HepG2 (cell line): ENCODE data around the gene MYORG. TPM values are rescaled to one million over a fixed set of nuclear protein-coding genes. Genes with fewer than 3 reads are reported as not detected.

Experiments used
- FOSL2 ChIP-seq: sonication (generic); formaldehyde crosslinking; IDR thresholded peaks from 2 replicates; pipeline ENCODE4 v1.4.0; 2020; ENCODE audit warnings: missing genetic modification reagents
- GLI4 ChIP-seq: sonication (generic); formaldehyde crosslinking; IDR thresholded peaks from 2 replicates; pipeline ENCODE4 v1.5.1; 2020; ENCODE audit warnings: missing genetic modification reagents, mild to moderate bottlenecking, moderate library complexity, borderline replicate concordance
- IKZF4 ChIP-seq: sonication (generic); formaldehyde crosslinking; IDR thresholded peaks from 2 replicates; pipeline ENCODE4 v1.5.1; 2020; ENCODE audit warnings: borderline replicate concordance, mild to moderate bottlenecking, low read depth, missing genetic modification reagents; ENCODE audit errors: not compliant biosample characterization
- JDP2 ChIP-seq: sonication (generic); formaldehyde crosslinking; IDR thresholded peaks from 2 replicates; pipeline ENCODE4 v1.8.1; 2022; ENCODE audit warnings: missing genetic modification reagents, borderline replicate concordance
- KDM5A ChIP-seq: fragments of 200-600 bp; sonication (generic); IDR thresholded peaks from 2 replicates; pipeline ENCODE4 v1.7.0; 2018; ENCODE audit warnings: antibody characterized with exemption, mild to moderate bottlenecking, low read length, borderline replicate concordance
- MIER3 ChIP-seq: IDR thresholded peaks from 2 replicates; pipeline ENCODE4 v1.6.1; 2016; ENCODE audit warnings: missing compliant biosample characterization, borderline replicate concordance
- REL ChIP-seq: sonication (generic); formaldehyde crosslinking; conservative IDR thresholded peaks from 2 replicates; pipeline ENCODE4 v1.8.0; 2022; ENCODE audit warnings: mild to moderate bottlenecking, missing genetic modification reagents, moderate library complexity
- SALL1 ChIP-seq: sonication (generic); formaldehyde crosslinking; IDR thresholded peaks from 2 replicates; pipeline ENCODE4 v1.8.0; 2022; ENCODE audit warnings: mild to moderate bottlenecking, missing genetic modification reagents
- SKI ChIP-seq: fragments of 450-650 bp; IDR thresholded peaks from one replicate; pipeline ENCODE4 v1.6.1; 2018; ENCODE audit warnings: mild to moderate bottlenecking; ENCODE audit not compliant: partially characterized antibody
- SMAD1 ChIP-seq: sonication (generic); formaldehyde crosslinking; IDR thresholded peaks from 2 replicates; pipeline ENCODE4 v1.4.0; 2020; ENCODE audit warnings: missing genetic modification reagents, low read depth, mild to moderate bottlenecking, borderline replicate concordance
- SOX13 ChIP-seq, 3 experiments: fragments of 450-650 bp in 1 of 3; sonication (generic) in 1 of 3; formaldehyde crosslinking in 1 of 3; IDR thresholded peaks in 2 of 3; conservative IDR thresholded peaks in 1 of 3; 2 replicates each; pipeline versions ENCODE4 v1.5.0 to v1.6.1; 2016 to 2020; ENCODE audit warnings: antibody characterized with exemption in 1 of 3, mild to moderate bottlenecking in 1 of 3, missing compliant biosample characterization in 1 of 3, missing genetic modification reagents in 1 of 3, moderate library complexity in 1 of 3
- U2AF2 ChIP-seq: fragments of 200-400 bp; formaldehyde crosslinking; IDR thresholded peaks from 2 replicates; pipeline ENCODE4 v1.6.1; 2017; ENCODE audit warnings: low read depth, mild to moderate bottlenecking, low read length
- ZBTB20 ChIP-seq: sonication (generic); formaldehyde crosslinking; IDR thresholded peaks from 2 replicates; pipeline ENCODE4 v1.8.1; 2023; ENCODE audit warnings: missing genetic modification reagents, low read depth, mild to moderate bottlenecking, borderline replicate concordance
- ZMAT3 ChIP-seq: sonication (generic); formaldehyde crosslinking; conservative IDR thresholded peaks from 2 replicates; pipeline ENCODE4 v1.7.0; 2021; ENCODE audit warnings: missing genetic modification reagents
- ZNF563 ChIP-seq: sonication (generic); formaldehyde crosslinking; IDR thresholded peaks from 2 replicates; pipeline ENCODE4 v1.8.0; 2022; ENCODE audit warnings: mild to moderate bottlenecking, moderate library complexity, missing genetic modification reagents
- ZNF713 ChIP-seq: sonication (generic); formaldehyde crosslinking; IDR thresholded peaks from 2 replicates; pipeline ENCODE4 v1.4.0; 2020; ENCODE audit warnings: mild to moderate bottlenecking, missing genetic modification reagents
- polyA plus RNA-seq, 8 experiments: library from polyadenylated mRNA; depleted of rRNA in 3 of 8; stranded (reverse) in 7 of 8; unstranded in 1 of 8; fragments of >200 nt; fragmentation: Illumina TruSeq in 4 of 8; extraction: Trizol in 4 of 8; gene quantifications; 2 replicates each; pipeline versions ENCODE4 v1.2.1 to v1.2.3, GENCODE V29; 2011 to 2016; ENCODE audit warnings: low read depth in 4 of 8, missing spikeins in 1 of 8, mixed read lengths in 1 of 8; ENCODE audit not compliant: insufficient read depth in 1 of 8
- total RNA-seq, 5 experiments: library from RNA; depleted of rRNA; stranded (reverse); fragments of >200 nt; fragmentation: Illumina TruSeq; extraction: Trizol; gene quantifications; 2 replicates each; pipeline ENCODE4 v1.2.3, GENCODE V29; 2016; ENCODE audit warnings: low read depth in 1 of 5
- TF ChIP-seq, protein P1 (sequence below): sonication (generic); formaldehyde crosslinking; IDR thresholded peaks from 2 replicates; pipeline ENCODE4 v1.4.0; 2020; ENCODE audit warnings: missing genetic modification reagents
- TF ChIP-seq, protein P2 (sequence below): sonication (generic); formaldehyde crosslinking; IDR thresholded peaks from 2 replicates; pipeline ENCODE4 v1.4.0; 2020; ENCODE audit warnings: mild to moderate bottlenecking, missing genetic modification reagents
- TF ChIP-seq, protein P3 (sequence below): sonication (generic); formaldehyde crosslinking; IDR thresholded peaks from 2 replicates; pipeline ENCODE4 v1.8.0; 2022; ENCODE audit warnings: mild to moderate bottlenecking, missing genetic modification reagents, borderline replicate concordance
- TF ChIP-seq, protein P4 (sequence below): sonication (generic); formaldehyde crosslinking; IDR thresholded peaks from 2 replicates; pipeline ENCODE4 v1.4.0; 2020; ENCODE audit warnings: low read depth, mild to moderate bottlenecking, missing genetic modification reagents

The MYORG gene
- total and polyA plus RNA-seq, 2 of the 13 experiments (the other 11 are each of a cell fraction or from before 2014, with no cell fraction given): 11.1 to 22.4 TPM

DNA sequence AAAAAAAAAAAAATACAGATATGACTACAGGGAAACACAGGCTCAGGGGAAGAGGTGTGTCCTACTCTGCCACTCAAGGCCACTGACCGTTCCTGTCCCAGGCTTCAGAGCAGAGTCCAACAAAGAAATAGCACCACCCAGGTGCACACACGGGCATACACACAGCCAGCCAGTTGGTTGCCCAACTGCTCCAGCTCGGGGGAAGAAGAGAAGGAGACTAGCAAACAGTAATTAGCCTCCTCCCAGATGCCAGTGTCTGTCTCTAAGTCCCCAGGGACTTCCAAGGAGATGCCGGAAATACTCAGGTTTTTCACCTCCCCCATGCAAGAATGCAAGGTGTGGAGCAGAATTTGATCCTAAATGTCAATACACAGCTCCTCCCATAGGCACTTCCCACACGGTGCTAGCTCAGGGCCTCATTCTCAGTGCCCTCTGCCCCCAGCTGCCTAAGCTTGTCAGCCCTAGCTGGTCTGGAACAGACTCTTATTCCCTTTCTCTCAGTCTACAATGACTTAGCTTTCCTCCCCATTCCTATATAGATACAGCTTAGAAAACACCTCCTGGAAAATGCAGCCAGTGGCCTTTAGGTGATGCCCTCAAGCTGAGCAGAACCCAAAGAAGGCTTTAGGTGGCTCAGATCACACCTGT is 1.7 kb downstream of the MYORG start (continued):
- TF ChIP-seq, protein P1, sequence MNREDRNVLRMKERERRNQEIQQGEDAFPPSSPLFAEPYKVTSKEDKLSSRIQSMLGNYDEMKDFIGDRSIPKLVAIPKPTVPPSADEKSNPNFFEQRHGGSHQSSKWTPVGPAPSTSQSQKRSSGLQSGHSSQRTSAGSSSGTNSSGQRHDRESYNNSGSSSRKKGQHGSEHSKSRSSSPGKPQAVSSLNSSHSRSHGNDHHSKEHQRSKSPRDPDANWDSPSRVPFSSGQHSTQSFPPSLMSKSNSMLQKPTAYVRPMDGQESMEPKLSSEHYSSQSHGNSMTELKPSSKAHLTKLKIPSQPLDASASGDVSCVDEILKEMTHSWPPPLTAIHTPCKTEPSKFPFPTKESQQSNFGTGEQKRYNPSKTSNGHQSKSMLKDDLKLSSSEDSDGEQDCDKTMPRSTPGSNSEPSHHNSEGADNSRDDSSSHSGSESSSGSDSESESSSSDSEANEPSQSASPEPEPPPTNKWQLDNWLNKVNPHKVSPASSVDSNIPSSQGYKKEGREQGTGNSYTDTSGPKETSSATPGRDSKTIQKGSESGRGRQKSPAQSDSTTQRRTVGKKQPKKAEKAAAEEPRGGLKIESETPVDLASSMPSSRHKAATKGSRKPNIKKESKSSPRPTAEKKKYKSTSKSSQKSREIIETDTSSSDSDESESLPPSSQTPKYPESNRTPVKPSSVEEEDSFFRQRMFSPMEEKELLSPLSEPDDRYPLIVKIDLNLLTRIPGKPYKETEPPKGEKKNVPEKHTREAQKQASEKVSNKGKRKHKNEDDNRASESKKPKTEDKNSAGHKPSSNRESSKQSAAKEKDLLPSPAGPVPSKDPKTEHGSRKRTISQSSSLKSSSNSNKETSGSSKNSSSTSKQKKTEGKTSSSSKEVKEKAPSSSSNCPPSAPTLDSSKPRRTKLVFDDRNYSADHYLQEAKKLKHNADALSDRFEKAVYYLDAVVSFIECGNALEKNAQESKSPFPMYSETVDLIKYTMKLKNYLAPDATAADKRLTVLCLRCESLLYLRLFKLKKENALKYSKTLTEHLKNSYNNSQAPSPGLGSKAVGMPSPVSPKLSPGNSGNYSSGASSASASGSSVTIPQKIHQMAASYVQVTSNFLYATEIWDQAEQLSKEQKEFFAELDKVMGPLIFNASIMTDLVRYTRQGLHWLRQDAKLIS (CRISPR knock-in tag): no peak
- TF ChIP-seq SKI (peak; percentile 47), FOSL2 (CRISPR knock-in tag) (no peak; the same call in 1 of the 2 replicates), ZNF563 (CRISPR knock-in tag) (no peak), JDP2 (no peak), SALL1 (CRISPR knock-in tag) (peak; percentile 91), SOX13 (IDR thresholded peaks at IDR 0.05) (no peak), SOX13 (CRISPR knock-in tag; conservative IDR thresholded peaks at IDR 0.05 in 1 of 2, IDR thresholded peaks at IDR 0.05 in 1 of 2) (peak in 1 of 2 experiments; percentile 58; a peak in 2 of 4 replicates), GLI4 (CRISPR knock-in tag) (no peak; the same call in 1 of the 2 replicates), SMAD1 (CRISPR knock-in tag) (no peak; the same call in 1 of the 2 replicates), MIER3 (0 out of 2 replicates have a peak, but pooled peaks have one; percentile 21), ZBTB20 (CRISPR knock-in tag) (no peak; the same call in 1 of the 2 replicates), ZNF713 (CRISPR knock-in tag) (no peak), ZMAT3 (CRISPR knock-in tag) (no peak), IKZF4 (CRISPR knock-in tag) (no peak), U2AF2 (no peak), REL (no peak), KDM5A (no peak)
- TF ChIP-seq, protein P2, sequence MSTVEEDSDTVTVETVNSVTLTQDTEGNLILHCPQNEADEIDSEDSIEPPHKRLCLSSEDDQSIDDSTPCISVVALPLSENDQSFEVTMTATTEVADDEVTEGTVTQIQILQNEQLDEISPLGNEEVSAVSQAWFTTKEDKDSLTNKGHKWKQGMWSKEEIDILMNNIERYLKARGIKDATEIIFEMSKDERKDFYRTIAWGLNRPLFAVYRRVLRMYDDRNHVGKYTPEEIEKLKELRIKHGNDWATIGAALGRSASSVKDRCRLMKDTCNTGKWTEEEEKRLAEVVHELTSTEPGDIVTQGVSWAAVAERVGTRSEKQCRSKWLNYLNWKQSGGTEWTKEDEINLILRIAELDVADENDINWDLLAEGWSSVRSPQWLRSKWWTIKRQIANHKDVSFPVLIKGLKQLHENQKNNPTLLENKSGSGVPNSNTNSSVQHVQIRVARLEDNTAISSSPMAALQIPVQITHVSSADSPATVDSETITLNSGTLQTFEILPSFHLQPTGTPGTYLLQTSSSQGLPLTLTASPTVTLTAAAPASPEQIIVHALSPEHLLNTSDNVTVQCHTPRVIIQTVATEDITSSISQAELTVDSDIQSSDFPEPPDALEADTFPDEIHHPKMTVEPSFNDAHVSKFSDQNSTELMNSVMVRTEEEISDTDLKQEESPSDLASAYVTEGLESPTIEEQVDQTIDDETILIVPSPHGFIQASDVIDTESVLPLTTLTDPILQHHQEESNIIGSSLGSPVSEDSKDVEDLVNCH: no peak
- TF ChIP-seq, protein P3, sequence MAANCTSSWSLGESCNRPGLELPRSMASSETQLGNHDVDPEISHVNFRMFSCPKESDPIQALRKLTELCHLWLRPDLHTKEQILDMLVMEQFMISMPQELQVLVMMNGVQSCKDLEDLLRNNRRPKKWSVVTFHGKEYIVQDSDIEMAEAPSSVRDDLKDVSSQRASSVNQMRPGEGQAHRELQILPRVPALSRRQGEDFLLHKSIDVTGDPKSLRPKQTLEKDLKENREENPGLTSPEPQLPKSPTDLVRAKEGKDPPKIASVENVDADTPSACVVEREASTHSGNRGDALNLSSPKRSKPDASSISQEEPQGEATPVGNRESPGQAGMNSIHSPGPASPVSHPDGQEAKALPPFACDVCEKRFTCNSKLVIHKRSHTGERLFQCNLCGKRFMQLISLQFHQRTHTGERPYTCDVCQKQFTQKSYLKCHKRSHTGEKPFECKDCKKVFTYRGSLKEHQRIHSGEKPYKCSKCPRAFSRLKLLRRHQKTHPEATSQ (CRISPR knock-in tag): no peak
- TF ChIP-seq, protein P4, sequence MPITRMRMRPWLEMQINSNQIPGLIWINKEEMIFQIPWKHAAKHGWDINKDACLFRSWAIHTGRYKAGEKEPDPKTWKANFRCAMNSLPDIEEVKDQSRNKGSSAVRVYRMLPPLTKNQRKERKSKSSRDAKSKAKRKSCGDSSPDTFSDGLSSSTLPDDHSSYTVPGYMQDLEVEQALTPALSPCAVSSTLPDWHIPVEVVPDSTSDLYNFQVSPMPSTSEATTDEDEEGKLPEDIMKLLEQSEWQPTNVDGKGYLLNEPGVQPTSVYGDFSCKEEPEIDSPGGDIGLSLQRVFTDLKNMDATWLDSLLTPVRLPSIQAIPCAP: no peak
